GDM1 (cell line): ENCODE measurements around the gene KIF21B.

ENCODE experiments used
- DNase-seq: peaks from one replicate; lab custom pipeline; 2025; lab: John Stamatoyannopoulos, UW

KIF21B gene

GRCh38 chr1:201048521-201048920, 25.0 kb upstream of the KIF21B start:
- DNase-seq: no peak

DNA sequence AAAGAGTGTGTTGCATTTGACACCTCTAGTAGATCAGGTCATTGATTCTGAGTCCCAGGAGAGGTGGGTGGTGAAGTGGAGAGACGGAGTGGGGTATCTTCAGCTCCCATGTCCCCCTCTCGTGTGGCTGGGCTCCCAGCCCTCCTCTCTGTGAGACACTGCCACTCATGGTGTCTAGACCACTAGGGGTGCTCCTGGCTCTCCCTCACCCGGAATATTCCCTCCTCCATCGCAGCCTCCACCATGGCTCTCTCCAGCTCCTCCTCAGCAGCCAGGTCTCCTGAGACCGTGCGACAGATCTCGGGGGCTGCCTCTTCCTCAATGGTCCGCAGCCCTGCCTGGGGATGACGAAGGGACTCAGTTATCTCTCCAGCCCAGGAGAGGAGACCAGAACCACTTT, 20.6 kb upstream of the KIF21B start:
- no peak for DNase-seq

DNA sequence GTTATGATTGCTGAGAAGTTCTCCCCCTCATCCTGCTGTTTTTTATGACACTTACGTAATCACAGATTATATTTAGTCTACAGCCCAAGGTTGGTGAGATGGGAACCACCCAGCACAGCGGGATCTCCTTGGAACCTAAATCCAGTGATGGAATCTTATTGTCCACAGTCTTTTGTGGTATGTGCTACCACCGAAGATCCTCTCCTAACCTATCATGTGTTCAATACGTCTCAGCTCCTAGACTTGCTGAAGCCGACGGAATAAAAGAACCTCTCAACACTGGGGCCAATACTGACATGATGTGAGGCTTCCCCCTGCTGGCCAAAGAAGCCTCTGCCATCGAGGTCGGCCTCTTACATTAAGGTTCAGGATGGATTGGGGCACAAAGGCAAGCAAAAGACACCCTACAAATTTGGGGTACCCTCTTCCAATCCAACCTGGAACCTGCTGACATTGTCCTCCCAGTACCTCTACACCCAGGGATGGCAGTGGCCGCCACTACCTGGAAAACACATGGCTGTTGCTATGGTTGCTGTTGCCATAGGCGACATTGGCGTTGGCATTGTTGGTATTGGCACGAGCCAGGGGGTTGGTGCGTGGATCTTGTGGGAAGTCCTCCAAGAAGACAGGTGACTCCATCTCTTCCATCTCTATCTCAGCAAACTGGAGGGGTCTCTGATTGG, 19.4 kb upstream of the KIF21B start:
- peak; percentile 41 for DNase-seq

DNA sequence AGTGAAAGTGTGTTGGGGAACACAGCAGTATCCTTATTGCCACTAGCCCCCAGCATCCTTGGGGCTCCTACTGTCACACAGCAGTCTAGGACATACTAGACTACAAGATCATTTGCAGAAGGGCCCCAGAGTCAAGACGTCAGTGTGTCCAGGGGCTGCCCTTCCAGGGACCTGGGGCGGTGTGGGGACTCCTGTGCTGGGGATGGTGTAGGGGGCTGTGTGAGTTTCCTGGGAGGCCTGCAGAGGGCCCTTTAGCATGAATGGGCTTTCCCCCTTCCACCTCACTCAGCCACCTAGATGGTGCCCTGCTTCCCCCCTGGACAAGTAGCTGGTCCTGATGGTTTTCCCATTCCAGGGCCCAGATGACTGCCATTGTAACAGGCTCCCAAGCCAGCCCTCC, 17.5 kb upstream of the KIF21B start:
- no peak for DNase-seq

DNA sequence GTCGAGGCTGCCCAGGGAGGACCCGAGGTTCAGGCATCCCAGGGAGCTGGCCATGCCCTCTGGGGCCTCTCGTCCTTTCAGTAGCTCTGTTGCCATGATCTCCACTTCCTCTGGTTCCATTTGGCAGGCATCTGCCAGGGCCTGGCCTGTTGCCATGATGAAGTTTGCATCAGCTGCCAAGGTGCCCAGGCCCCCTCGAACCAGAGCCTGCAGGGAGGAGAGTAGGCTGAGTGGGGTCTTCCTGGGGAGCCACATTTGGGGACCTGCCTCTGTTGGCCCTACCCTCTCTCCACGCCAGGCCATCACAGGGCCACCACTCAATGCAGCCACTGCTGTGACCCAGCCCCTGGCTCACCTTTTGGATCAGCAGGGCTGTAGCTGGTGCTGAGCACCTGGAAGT, 16.4 kb upstream of the KIF21B start:
- no peak for DNase-seq

GRCh38 chr1:201039418-201039817, 15.9 kb upstream of the KIF21B start:
- DNase-seq: no peak

DNA sequence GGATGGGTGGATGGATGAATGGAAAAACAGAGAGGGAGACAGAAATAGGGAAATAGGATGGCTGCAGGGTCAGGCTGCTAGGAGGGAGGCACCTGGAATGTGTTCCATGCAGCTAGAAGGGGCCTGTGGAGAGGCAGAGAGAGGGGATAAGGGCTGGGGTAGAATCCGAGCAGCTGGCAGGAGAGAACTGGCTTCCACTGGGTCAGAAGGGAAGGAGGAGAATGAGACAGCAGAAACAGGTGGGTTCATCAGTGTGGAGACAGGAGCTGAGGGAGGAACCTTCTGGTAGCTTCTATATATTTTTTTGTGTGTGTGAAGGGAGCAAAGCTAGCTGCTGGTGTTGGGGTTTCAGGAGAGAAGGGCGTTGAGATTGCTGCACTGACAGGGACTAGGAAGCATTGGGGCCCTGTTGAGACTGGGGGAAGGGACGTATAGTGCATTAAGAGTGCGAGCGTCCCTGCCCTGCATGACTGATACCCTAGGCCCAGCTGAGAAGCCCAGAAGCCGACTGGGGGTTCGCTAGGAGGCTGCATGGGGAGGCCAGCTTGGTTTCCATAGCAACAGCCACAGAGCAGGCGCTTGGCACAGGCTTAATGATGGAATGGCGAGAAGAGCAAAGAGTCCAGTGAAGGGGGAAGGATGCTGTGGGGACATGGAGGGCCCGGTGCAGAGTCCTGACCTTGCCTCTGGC, 14.8 kb upstream of the KIF21B start:
- DNase-seq: no peak

DNA sequence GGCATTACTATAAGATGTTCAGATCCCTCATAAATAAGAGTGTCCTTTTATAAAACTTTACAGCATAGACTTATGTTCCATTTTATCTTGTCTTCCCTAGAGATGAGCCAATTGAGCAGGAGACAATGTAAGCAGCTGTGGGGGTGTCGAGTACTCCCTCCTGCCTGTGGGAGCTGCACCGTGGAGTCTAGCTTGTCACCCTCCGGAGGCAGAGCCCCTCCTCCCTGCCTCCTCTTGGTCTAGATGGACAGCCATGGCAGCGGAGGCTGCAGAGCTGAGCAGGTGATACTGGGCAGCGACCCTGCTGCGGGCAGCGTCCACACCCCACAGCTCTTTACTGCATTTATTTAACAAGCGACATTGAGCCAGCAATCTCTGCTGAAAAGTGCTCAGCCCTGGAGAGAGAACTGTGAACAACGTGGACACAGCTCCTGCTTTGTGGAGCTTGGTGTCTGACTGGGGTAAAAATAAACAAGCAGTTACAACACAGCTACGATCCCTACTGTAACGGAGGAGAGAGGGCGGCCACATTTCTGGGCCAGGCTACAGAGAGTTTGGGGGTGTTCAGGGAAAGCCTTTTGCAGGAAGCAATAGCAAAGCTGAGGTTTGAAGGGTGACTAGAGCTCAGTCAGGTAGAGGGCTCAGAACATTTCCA, 12.8 kb upstream of the KIF21B start:
- no peak for DNase-seq

DNA sequence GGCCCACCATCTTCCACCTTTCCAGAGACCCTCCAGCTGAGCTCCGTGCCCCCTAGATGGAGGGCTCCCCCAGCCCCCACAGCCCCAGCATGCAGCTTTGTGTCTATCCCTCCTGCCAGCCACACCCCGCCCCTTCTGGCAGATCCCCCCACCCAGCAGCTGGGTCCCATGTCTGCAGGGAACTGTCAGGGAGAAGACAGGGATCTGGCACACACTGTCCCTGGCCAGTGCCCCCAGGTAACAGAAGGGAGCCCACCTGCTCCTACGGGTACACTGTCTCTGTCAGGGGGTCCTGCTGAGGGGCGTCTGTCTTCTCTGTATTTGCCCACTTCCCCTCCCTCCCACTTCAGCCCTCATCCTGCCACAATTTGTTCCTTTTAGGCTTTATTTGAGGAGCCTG, 11.2 kb upstream of the KIF21B start:
- no peak for DNase-seq

GRCh38 chr1:201032408-201032807, 8.9 kb upstream of the KIF21B start:
- DNase-seq: no peak

DNA sequence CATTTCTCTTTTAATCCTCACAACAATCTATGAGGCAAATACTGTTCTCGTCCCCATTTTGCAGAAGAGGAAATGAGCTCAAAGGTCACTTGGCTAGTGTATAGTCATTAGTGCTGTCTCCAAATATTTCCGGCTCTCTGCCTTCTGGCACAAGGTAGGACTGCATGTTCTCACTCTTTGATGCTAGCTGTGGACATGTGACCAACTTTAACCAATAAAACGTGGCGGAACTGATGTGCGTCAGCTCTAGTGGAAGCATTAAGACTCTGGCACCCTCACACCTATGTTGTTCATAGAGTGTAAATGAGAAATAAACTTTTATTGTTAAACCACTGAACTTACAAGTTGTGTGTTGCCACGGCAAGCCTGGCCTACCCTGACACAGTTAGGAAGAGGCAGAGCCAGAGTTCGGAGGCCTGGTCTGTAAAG, 5.0 kb upstream of the KIF21B start:
- no peak for DNase-seq

DNA sequence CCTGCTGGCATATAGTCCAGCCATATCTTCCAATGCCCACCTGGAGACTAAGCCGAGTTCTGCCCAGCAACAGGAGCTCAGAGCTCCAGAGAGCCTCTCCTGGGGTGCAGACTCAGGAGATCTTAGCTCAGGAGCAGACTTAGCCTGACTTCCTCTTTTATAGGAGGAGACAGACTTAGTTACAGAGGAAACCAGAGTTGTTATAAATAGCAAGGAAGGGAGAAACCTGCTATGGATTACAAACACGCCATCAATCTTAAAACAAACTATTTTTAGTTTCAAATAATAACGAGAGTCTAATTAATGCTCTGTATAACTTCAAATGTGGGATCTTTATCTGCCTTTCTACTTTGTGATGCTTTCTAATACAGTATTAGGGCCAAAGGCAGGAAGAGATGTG, 3.3 kb upstream of the KIF21B start:
- DNase-seq: peak; percentile 54

- no peak for DNase-seq
These were observed 2.7 kb upstream of the KIF21B start for GRCh38 chr1:201026234-201026633.

- no peak for DNase-seq
These were observed 2.1 kb upstream of the KIF21B start for GRCh38 chr1:201025571-201026002.

DNA sequence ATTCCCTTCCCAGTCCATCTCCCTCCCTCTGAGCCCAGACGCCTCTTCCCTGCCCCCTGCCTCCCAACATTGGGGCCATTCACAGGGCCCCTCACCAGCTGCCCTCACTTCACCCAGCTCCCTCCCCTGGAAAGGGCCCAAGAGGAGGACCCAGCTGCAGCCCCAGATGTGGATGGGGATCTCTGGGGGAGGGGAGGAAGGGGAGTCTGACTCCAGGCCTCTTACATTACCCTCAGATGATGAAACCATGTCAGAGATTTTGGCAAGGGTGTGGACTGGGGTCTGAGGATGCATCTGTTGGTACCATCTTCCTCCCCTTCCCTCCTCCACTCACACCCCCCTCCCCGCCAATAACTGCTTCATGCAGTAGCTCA, 1.1 kb upstream of the KIF21B start:
- no peak for DNase-seq

GRCh38 chr1:201023920-201024624, 558 bp upstream of the KIF21B start:
- DNase-seq: no peak

DNA sequence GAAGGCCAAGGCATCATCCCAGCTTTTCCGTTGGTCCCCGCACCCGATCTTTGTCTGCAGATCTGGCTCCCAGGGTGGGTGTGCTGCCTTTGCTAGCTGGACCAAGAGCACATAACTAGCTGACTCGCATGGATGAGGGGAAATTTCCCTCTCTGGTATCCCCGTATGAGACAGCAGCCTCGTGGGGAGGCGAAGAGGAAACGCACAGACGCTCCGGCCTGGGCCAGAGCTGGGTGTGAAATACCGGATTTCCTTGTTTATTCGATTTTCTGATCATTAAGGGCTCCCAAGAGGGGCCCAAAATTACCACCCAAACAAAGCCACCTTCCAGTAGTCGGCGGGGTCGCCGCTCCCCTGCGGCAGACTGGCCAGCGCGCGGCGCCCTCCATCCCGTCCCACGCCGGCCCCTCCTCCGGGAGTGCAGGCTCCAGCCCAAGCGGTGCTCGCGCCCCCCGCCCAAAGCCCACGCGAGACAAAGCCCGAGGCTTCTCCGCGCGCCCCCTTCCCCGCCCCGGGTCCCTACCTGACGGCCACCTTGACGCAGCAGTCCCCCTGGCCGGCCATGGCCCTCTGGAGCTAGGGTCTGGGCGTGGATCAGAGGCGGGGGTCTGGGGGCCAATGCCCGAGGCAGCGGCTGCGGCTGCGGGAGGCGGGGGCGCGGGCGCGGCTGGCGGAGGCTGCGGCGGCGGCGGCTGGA, 546 bp downstream of the KIF21B start:
- DNase-seq: no peak

GRCh38 chr1:201022493-201022819, 1.1 kb downstream of the KIF21B start:
- DNase-seq: no peak

DNA sequence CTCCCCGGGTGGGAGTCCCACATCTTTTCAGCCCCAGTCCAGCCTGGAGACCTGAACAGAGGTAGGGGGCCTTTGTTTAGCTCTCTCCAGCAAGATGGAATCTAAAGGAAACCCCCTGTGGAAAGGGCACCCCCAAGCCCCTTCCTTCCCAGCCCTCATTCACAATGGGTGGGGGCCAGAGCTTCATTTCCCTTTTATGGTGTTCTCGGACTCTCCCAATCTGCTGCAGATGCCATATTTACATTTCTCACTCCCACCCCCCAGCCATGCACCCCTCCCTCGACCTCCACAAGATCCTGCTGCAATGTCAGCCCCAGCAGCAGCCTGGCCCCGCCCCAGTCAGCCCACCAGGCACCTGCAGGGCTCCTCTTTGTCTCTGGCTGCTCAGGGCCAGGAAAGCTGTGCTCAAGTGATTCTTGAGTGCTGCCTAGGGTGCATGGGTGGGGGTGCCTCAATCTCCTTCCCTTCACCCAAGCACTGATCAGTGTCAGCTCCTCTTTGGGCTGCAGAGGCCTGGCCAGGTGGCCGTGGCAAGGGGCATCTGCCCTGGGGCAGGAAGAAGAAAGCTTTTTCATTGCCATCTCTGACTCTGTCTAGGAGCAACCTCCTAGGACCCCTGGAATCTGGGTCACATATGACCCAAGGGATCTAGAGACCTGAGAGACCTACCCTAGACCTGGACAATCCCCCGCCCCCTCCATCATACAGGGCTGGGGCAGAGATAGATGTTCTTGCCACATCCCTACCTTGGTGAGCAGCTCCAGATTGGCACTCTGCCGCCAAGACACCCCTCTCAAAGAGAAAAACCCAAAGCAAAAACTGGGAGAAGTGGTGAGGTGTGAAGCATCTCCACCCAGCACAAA, 1.7 kb downstream of the KIF21B start:
- no peak for DNase-seq

DNA sequence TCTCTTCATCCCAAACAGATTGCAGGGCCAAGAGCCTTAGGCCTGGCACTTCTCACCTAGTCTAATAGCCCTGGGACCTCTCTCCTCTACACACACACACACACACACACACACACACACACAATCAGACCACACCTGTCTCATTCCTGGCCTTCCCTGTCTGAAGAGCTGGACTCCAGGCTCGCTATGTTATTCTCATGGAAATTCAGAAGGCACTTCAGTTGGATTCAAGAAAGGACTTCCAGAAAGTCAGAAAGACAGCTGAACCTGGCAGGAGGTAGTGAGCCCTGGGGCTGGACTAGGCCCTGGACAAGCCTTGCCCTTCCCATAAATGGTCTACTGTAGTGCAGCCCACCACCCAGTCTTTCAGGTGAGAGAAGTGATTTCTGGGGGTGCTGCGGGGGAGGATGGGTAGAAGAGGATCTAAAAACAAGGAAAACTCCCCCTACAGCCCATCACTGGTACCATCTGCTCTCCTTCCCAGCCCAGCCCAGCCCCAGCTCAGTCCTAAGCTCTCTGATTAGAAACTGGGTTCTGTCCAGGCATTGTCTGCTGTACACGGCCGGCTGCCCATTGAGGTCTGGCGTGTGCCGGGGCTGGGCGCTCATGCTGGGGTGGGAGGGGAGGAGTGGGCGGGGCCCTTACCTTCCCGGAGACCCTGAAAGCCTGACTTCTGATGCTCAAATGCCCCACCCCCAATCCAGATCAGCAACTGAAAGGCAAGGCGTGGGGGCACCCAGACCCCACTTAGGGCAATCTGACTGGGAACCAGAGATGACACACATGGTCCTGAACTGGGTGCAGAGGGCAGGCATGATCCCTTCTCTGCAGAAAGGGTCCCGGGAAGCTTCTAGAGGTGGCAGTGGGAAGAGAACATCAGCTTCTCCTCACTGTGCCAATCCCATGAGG, 2.5 kb downstream of the KIF21B start:
- no peak for DNase-seq
